HepG2 (cell line): Measurements from ENCODE around the gene UBE2M. TPM values are rescaled to one million over a fixed set of nuclear protein-coding genes. Genes with fewer than 3 reads are reported as not detected.

ENCODE experiments used
- EZH2 ChIP-seq: conservative IDR thresholded peaks from 2 replicates; pipeline ENCODE4 v1.6.1; 2012; ENCODE audit warnings: mild to moderate bottlenecking, low read depth, low read length, moderate library complexity
- HNRNPLL ChIP-seq: fragments of 200-400 bp; formaldehyde crosslinking; IDR thresholded peaks from 2 replicates; pipeline ENCODE4 v1.6.1; 2017; ENCODE audit warnings: mild to moderate bottlenecking, low read depth, low read length; ENCODE audit not compliant: poor library complexity, severe bottlenecking
- KAT2B ChIP-seq: fragments of 150-350 bp; IDR thresholded peaks from 2 replicates; pipeline ENCODE4 v1.6.1; 2014; ENCODE audit warnings: low read depth, low read length, borderline replicate concordance
- MAZ ChIP-seq, 2 experiments: sonication (generic) in 1 of 2; formaldehyde crosslinking in 1 of 2; IDR thresholded peaks; 2 replicates each; pipeline versions ENCODE4 v1.5.0 to v1.6.1; 2012 to 2020; ENCODE audit warnings: low read depth in 2 of 2, mild to moderate bottlenecking in 2 of 2, borderline replicate concordance in 1 of 2, improper control_type of control experiment in 1 of 2, low read length in 1 of 2, missing genetic modification reagents in 1 of 2, moderate library complexity in 1 of 2
- NCOA5 ChIP-seq: sonication (generic); formaldehyde crosslinking; IDR thresholded peaks from 2 replicates; pipeline ENCODE4 v1.4.0; 2020; ENCODE audit warnings: missing genetic modification reagents
- POLR2A ChIP-seq, 2 experiments: IDR thresholded peaks; 2 replicates each; pipeline ENCODE4 v1.6.1; 2011; ENCODE audit warnings: low read depth in 2 of 2, low read length in 2 of 2, mild to moderate bottlenecking in 1 of 2, moderate library complexity in 1 of 2; ENCODE audit not compliant: insufficient read depth in 1 of 2
- SAP130 ChIP-seq: IDR thresholded peaks from 2 replicates; pipeline ENCODE4 v1.6.1; 2016; ENCODE audit warnings: low read depth
- SIX1 ChIP-seq: sonication (generic); formaldehyde crosslinking; IDR thresholded peaks from 2 replicates; pipeline ENCODE4 v1.4.0; 2020; ENCODE audit warnings: missing genetic modification reagents, borderline replicate concordance
- SOX5 ChIP-seq: IDR thresholded peaks from 2 replicates; pipeline ENCODE4 v1.6.1; 2016; ENCODE audit warnings: borderline replicate concordance
- ZNF225 ChIP-seq: sonication (generic); formaldehyde crosslinking; IDR thresholded peaks from 2 replicates; pipeline ENCODE4 v1.4.0; 2020; ENCODE audit warnings: mild to moderate bottlenecking, missing genetic modification reagents
- ZNF333 ChIP-seq: sonication (generic); formaldehyde crosslinking; IDR thresholded peaks from 2 replicates; pipeline ENCODE4 v1.4.0; 2020; ENCODE audit warnings: mild to moderate bottlenecking, missing genetic modification reagents, borderline replicate concordance
- ZNF350 ChIP-seq: sonication (generic); formaldehyde crosslinking; IDR thresholded peaks from 2 replicates; pipeline ENCODE4 v1.4.0; 2020; ENCODE audit warnings: mild to moderate bottlenecking, low read depth, missing genetic modification reagents, borderline replicate concordance
- ZNF441 ChIP-seq: sonication (generic); formaldehyde crosslinking; IDR thresholded peaks from 2 replicates; pipeline ENCODE4 v1.7.0; 2021; ENCODE audit warnings: missing genetic modification reagents, borderline replicate concordance
- ZNF709 ChIP-seq: sonication (generic); formaldehyde crosslinking; IDR thresholded peaks from 2 replicates; pipeline ENCODE4 v1.5.0; 2020; ENCODE audit warnings: mild to moderate bottlenecking, missing genetic modification reagents
- ZNF839 ChIP-seq: sonication (generic); formaldehyde crosslinking; IDR thresholded peaks from 2 replicates; pipeline ENCODE4 v1.4.0; 2020; ENCODE audit warnings: missing genetic modification reagents, mild to moderate bottlenecking, borderline replicate concordance
- polyA plus RNA-seq, 8 experiments: library from polyadenylated mRNA; depleted of rRNA in 3 of 8; stranded (reverse) in 7 of 8; unstranded in 1 of 8; fragments of >200 nt; fragmentation: Illumina TruSeq in 4 of 8; extraction: Trizol in 4 of 8; gene quantifications; 2 replicates each; pipeline versions ENCODE4 v1.2.1 to v1.2.3, GENCODE V29; 2011 to 2016; ENCODE audit warnings: low read depth in 4 of 8, missing spikeins in 1 of 8, mixed read lengths in 1 of 8; ENCODE audit not compliant: insufficient read depth in 1 of 8
- total RNA-seq, 5 experiments: library from RNA; depleted of rRNA; stranded (reverse); fragments of >200 nt; fragmentation: Illumina TruSeq; extraction: Trizol; gene quantifications; 2 replicates each; pipeline ENCODE4 v1.2.3, GENCODE V29; 2016; ENCODE audit warnings: low read depth in 1 of 5
- TF ChIP-seq, protein P1 (sequence below): sonication (generic); formaldehyde crosslinking; IDR thresholded peaks from 2 replicates; pipeline ENCODE4 v1.5.1; 2020; ENCODE audit warnings: missing genetic modification reagents, mild to moderate bottlenecking, borderline replicate concordance
- TF ChIP-seq, protein P2 (sequence below): conservative IDR thresholded peaks from 2 replicates; pipeline ENCODE4 v1.6.1; 2018; ENCODE audit warnings: missing genetic modification reagents
- TF ChIP-seq, protein P3 (sequence below): sonication (generic); formaldehyde crosslinking; IDR thresholded peaks from 2 replicates; pipeline ENCODE4 v1.5.0; 2020; ENCODE audit warnings: mild to moderate bottlenecking, missing genetic modification reagents
- TF ChIP-seq, protein P4 (sequence below): sonication (generic); formaldehyde crosslinking; IDR thresholded peaks from 2 replicates; pipeline ENCODE4 v1.4.0; 2020; ENCODE audit warnings: missing genetic modification reagents
- TF ChIP-seq, protein P5 (sequence below): sonication (generic); formaldehyde crosslinking; IDR thresholded peaks from 2 replicates; pipeline ENCODE4 v1.4.0; 2020; ENCODE audit warnings: missing genetic modification reagents

The UBE2M gene
- total and polyA plus RNA-seq, 2 of the 13 experiments (the other 11 are each of a cell fraction or from before 2014, with no cell fraction given), result 36.2 to 50.3 TPM

DNA sequence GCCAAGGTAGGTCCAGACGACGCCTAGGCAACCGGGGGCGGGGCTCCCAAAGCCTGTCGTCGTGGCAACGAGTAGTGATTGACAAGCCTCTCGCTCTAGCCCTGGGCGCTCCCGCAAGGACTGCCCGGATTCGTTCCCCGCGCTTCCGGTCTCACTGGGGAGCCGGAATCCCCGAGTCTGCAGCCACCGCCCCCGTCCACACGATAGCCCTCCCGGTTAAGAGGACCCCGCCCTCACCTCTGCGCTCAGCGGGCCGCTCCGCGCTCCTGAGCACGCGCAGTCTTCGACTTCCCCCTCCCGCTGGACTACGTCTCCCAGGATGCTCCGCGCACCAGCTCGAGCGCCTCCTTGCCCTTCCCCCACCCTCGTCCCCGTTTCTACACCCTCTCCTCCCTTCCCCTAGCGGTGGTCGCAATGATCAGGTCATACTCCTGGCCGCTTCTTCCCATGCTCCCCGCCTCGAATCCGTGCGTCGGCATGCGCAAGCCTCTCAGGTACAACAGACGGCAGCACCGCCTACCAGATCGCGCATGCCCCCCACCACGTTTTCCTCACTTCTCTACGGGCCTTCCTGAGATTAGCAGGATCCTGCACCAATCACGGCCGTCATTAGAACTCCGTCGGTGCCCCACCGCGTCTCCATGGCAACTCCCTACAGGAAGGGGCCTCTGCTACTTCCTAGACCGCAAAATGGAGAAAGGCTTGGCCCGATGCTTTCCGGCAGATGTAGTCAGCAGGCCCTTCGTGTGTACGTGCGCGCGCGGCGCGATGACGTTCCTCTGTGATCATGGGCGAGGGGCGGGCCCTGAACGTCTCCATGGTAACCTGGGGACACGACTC lies 14.6 kb upstream of the UBE2M start, which contains the start of gene MZF1 (continued):
- no peak for TF ChIP-seq NCOA5
- TF ChIP-seq SOX5 (CRISPR knock-in tag), result no peak; the same call in 1 of the 2 replicates
- no peak for TF ChIP-seq KAT2B
- TF ChIP-seq HNRNPLL, result peak; percentile 26
- peak; percentile 38; the same call in 1 of the 2 replicates for TF ChIP-seq ZNF333 (CRISPR knock-in tag)
- TF ChIP-seq, protein P1, sequence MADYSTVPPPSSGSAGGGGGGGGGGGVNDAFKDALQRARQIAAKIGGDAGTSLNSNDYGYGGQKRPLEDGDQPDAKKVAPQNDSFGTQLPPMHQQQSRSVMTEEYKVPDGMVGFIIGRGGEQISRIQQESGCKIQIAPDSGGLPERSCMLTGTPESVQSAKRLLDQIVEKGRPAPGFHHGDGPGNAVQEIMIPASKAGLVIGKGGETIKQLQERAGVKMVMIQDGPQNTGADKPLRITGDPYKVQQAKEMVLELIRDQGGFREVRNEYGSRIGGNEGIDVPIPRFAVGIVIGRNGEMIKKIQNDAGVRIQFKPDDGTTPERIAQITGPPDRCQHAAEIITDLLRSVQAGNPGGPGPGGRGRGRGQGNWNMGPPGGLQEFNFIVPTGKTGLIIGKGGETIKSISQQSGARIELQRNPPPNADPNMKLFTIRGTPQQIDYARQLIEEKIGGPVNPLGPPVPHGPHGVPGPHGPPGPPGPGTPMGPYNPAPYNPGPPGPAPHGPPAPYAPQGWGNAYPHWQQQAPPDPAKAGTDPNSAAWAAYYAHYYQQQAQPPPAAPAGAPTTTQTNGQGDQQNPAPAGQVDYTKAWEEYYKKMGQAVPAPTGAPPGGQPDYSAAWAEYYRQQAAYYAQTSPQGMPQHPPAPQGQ, result no peak
- TF ChIP-seq, protein P2, sequence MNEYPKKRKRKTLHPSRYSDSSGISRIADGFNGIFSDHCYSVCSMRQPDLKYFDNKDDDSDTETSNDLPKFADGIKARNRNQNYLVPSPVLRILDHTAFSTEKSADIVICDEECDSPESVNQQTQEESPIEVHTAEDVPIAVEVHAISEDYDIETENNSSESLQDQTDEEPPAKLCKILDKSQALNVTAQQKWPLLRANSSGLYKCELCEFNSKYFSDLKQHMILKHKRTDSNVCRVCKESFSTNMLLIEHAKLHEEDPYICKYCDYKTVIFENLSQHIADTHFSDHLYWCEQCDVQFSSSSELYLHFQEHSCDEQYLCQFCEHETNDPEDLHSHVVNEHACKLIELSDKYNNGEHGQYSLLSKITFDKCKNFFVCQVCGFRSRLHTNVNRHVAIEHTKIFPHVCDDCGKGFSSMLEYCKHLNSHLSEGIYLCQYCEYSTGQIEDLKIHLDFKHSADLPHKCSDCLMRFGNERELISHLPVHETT (CRISPR knock-in tag), result peak; percentile 93
- TF ChIP-seq, protein P3, sequence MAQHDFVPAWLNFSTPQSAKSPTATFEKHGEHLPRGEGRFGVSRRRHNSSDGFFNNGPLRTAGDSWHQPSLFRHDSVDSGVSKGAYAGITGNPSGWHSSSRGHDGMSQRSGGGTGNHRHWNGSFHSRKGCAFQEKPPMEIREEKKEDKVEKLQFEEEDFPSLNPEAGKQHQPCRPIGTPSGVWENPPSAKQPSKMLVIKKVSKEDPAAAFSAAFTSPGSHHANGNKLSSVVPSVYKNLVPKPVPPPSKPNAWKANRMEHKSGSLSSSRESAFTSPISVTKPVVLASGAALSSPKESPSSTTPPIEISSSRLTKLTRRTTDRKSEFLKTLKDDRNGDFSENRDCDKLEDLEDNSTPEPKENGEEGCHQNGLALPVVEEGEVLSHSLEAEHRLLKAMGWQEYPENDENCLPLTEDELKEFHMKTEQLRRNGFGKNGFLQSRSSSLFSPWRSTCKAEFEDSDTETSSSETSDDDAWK (CRISPR knock-in tag), result no peak
- 0 out of 2 replicates have a peak, but pooled peaks have one; percentile 71 for TF ChIP-seq ZNF709 (CRISPR knock-in tag)
- TF ChIP-seq ZNF225 (CRISPR knock-in tag), result peak; percentile 65; the same call in 1 of the 2 replicates
- peak; percentile 89 for TF ChIP-seq ZNF350 (CRISPR knock-in tag)
- TF ChIP-seq EZH2, result no peak
- TF ChIP-seq SIX1 (CRISPR knock-in tag), result no peak
- TF ChIP-seq ZNF441 (CRISPR knock-in tag), result 0 out of 2 replicates have a peak, but pooled peaks have one; percentile 5
- TF ChIP-seq, protein P4, sequence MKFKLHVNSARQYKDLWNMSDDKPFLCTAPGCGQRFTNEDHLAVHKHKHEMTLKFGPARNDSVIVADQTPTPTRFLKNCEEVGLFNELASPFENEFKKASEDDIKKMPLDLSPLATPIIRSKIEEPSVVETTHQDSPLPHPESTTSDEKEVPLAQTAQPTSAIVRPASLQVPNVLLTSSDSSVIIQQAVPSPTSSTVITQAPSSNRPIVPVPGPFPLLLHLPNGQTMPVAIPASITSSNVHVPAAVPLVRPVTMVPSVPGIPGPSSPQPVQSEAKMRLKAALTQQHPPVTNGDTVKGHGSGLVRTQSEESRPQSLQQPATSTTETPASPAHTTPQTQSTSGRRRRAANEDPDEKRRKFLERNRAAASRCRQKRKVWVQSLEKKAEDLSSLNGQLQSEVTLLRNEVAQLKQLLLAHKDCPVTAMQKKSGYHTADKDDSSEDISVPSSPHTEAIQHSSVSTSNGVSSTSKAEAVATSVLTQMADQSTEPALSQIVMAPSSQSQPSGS (CRISPR knock-in tag), result peak; percentile 15; the same call in 1 of the 2 replicates
- peak; percentile 11; the same call in 1 of the 2 replicates for TF ChIP-seq MAZ (IDR thresholded peaks at IDR 0.05; ENCODE audit: borderline replicate concordance, low read depth, low read length)
- peak; percentile 56; the same call in 1 of the 2 replicates for TF ChIP-seq MAZ (CRISPR knock-in tag; IDR thresholded peaks at IDR 0.05; ENCODE audit: low read depth)
- TF ChIP-seq SAP130 (CRISPR knock-in tag), result peak; percentile 97; the same call in 1 of the 2 replicates
- TF ChIP-seq, protein P5, sequence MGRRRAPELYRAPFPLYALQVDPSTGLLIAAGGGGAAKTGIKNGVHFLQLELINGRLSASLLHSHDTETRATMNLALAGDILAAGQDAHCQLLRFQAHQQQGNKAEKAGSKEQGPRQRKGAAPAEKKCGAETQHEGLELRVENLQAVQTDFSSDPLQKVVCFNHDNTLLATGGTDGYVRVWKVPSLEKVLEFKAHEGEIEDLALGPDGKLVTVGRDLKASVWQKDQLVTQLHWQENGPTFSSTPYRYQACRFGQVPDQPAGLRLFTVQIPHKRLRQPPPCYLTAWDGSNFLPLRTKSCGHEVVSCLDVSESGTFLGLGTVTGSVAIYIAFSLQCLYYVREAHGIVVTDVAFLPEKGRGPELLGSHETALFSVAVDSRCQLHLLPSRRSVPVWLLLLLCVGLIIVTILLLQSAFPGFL (CRISPR knock-in tag), result no peak
- TF ChIP-seq POLR2A (IDR thresholded peaks at IDR 0.05; ENCODE audit: insufficient read depth in 1 of 2, low read depth in 2 of 2, low read length in 2 of 2), result peak; percentile 23 to 59; a peak in 2 of 4 replicates
- TF ChIP-seq ZNF839, result 0 out of 2 replicates have a peak, but pooled peaks have one; percentile 6
